Skeletal muscle tissue (tissue), 4 donors: ENCODE results near the gene NME8. TPM values are rescaled to one million over a fixed set of nuclear protein-coding genes. Genes with fewer than 3 reads are reported as not detected.
"Not testable (repeated sequence)": the region's sequence is repeated elsewhere in the genome, so short reads cannot be mapped to it uniquely, and the experiment has no call there.

Experiments
- H3K27ac ChIP-seq: one replicate; pipeline ENCODE4 v1.7.0; 2013; ENCODE audit warnings: mild to moderate bottlenecking, low read depth, low read length, inconsistent platforms
- H3K27me3 ChIP-seq, 3 donors: one replicate each; pipeline ENCODE4 v1.7.0; 2013; ENCODE audit warnings: low read length in 3 of 3; ENCODE audit not compliant: control insufficient read depth in 3 of 3, insufficient read depth in 3 of 3
- H3K36me3 ChIP-seq, 3 donors: one replicate each; pipeline ENCODE4 v1.7.0; 2013; ENCODE audit warnings: low read length in 3 of 3; ENCODE audit not compliant: control insufficient read depth in 3 of 3, insufficient read depth in 3 of 3
- H3K4me1 ChIP-seq, 3 donors: one replicate each; pipeline ENCODE4 v1.7.0; 2013; ENCODE audit warnings: low read length in 3 of 3, mild to moderate bottlenecking in 3 of 3; ENCODE audit not compliant: control insufficient read depth in 3 of 3, insufficient read depth in 3 of 3
- H3K4me3 ChIP-seq, 3 donors: one replicate each; pipeline ENCODE4 v1.7.0; 2013; ENCODE audit warnings: low read length in 3 of 3
- H3K9ac ChIP-seq, 3 donors: one replicate each; pipeline ENCODE4 v1.7.0; 2013; ENCODE audit warnings: low read length in 3 of 3, mild to moderate bottlenecking in 3 of 3, moderate library complexity in 2 of 3, low read depth in 1 of 3
- H3K9me3 ChIP-seq, 3 donors: one replicate each; pipeline ENCODE4 v1.7.0; 2013; ENCODE audit warnings: low read length in 3 of 3; ENCODE audit not compliant: control insufficient read depth in 3 of 3
- total RNA-seq: library from RNA; depleted of rRNA; stranded (reverse); fragments of >200 nt; gene quantifications from one replicate; pipeline ENCODE4 v1.2.3, GENCODE V29; 2014
- donor health status: Osteomylitis.

Gene NME8, protein sequence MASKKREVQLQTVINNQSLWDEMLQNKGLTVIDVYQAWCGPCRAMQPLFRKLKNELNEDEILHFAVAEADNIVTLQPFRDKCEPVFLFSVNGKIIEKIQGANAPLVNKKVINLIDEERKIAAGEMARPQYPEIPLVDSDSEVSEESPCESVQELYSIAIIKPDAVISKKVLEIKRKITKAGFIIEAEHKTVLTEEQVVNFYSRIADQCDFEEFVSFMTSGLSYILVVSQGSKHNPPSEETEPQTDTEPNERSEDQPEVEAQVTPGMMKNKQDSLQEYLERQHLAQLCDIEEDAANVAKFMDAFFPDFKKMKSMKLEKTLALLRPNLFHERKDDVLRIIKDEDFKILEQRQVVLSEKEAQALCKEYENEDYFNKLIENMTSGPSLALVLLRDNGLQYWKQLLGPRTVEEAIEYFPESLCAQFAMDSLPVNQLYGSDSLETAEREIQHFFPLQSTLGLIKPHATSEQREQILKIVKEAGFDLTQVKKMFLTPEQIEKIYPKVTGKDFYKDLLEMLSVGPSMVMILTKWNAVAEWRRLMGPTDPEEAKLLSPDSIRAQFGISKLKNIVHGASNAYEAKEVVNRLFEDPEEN
- total RNA-seq: not detected

DNA sequence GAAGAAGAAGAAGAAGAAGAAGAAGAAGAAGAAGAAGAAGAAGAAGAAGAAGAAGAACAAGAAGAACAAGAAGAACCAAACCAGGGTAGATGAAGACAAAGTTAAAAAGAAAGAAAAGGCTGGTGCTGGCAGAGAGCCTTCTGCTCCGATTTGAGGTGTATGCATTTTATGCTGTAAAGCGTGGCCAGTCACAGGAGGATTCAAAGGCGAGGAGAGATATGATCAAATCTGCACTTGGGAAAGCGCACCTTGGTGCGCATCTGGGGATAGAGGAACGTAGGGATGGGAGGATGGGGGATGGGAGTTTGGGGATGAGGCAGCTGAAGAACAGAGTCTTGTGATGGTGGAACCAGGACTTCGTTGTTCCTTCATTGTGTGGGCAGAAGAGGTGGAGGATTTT is at the start of gene NME8:
Gene NME8 (plus strand): TSS at position 301 of the 400 bp plus-strand sequence. CDS start 1,670 bp downstream, outside the sequence.
- Histone ChIP-seq H3K9me3 (no peaks in the 10 kb centered on the region), H3K9ac (no peak within 1 kb of the TSS), H3K4me1 (no peaks in the 10 kb centered on the region), H3K36me3 (no peaks in the 10 kb centered on the region), H3K27me3 (no peaks in the 10 kb centered on the region), H3K4me3 (no peak within 1 kb of the TSS), H3K27ac (no peak within 1 kb of the TSS)

DNA sequence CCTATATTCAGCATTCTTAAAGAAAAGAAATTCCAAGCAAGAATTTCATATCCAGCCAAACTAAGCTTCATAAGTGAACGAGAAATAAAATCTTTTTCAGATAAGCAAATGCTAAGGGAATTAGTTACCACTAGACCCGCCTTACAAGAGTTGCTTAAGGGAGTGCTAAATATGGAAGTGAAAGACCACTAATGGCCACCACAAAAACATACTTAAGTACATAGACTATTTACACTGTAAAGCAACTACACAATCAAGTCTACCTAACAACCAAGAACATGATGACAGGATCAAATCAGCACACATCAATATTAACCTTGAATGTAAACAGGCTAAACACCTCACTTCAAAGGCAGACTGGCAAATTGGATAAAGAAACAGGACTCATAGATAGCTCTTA is 42.2 kb upstream of the NME8 start:
- Histone ChIP-seq H3K4me1 (no peaks in the 10 kb centered on the region), H3K36me3 (no peaks in the 10 kb centered on the region), H3K27ac (no peak overlapping the region), H3K27me3 (no peaks in the 10 kb centered on the region), H3K9ac (no peak overlapping the region), H3K9me3 (no peaks in the 10 kb centered on the region), H3K4me3 (no peak overlapping the region)

GRCh38 chr7:37812161-37812580 is 36.2 kb upstream of the NME8 start:
- H3K36me3 ChIP-seq, H3K4me1 ChIP-seq, H3K9ac ChIP-seq, H3K4me3 ChIP-seq, H3K9me3 ChIP-seq, H3K27ac ChIP-seq, H3K27me3 ChIP-seq: not testable (repeated sequence)

DNA sequence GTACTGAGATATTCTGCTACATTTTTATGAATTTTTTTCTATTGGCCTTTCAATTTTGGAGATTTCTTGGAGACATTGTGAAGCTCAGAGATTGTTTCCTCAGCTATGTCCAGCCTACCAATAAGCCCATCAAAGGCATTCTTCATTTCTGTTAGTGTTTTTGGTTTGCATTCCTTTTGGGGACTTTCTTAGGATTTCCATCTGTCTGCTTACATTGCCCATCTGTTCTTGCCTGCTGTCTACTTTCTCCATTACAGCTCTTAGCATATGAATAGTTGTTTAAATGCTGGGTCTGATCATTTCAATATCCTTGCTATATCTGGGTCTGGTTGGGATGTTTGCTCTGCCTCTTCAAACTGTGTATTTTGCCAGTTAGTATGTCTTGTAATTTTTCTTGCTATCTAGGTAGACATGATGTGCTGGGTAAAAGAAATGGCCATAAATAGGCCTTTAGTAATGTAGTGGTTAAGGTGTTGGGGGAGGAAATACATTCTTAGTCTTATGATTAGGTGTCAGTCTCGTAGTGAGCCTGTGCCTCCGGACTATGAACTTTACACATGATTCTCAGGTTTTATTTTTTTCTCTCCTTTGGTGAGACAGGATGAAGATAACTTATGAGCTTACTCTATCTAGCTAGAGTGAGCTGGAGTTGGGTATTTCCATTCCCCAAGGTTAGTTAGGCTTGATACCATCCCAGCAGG is 32.6 kb upstream of the NME8 start:
- H3K27me3 ChIP-seq: no peaks in the 10 kb centered on the region
- no peaks in the 10 kb centered on the region for H3K9me3 ChIP-seq
- no peaks in the 10 kb centered on the region for H3K4me1 ChIP-seq
- H3K9ac ChIP-seq: no peak overlapping the region
- no peak overlapping the region for H3K4me3 ChIP-seq
- no peaks in the 10 kb centered on the region for H3K36me3 ChIP-seq
- H3K27ac ChIP-seq: no peak overlapping the region

DNA sequence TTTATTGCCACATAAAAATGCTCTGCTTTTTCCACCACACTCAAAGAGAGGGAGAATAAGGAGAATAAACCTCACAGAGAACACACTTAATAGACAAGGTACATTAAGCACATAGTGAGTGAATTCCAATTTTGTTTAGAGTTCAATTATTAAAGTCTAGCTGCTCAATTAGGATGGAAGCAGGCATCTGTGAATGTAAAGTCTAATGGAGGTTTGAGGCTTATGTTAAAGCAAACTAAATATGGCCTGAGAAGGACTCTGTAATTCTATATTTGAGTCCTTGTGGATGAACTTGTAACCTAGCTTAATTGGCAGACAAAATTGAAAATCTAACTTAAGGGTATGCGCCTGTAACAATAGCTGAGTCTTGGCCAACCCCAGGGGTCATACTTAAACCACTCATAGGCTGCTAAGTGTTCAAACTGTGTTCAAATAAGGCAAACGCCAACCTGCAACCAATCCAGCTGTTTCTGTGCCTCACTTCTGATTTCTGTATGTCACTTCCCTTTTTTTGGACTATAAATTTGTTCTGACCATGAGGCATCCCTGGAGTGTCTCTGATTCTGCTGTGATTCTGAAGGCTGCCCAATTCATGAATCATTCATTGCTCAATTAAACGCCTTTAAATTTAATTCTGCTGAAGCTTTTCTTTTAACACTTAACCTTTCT is 31.3 kb upstream of the NME8 start:
- no peaks in the 10 kb centered on the region for H3K36me3 ChIP-seq
- H3K9me3 ChIP-seq: peaks cover 0 to 4% (median 0%) of the 10 kb centered on the region in 3 donors
- no peaks in the 10 kb centered on the region for H3K27me3 ChIP-seq
- H3K27ac ChIP-seq: no peak overlapping the region
- H3K4me1 ChIP-seq: no peaks in the 10 kb centered on the region
- no peak overlapping the region for H3K9ac ChIP-seq
- H3K4me3 ChIP-seq: no peak overlapping the region

- Histone ChIP-seq H3K9ac (no peak overlapping the region), H3K27ac (no peak overlapping the region), H3K4me3 (no peak overlapping the region), H3K36me3 (no peaks in the 10 kb centered on the region), H3K4me1 (no peaks in the 10 kb centered on the region), H3K9me3 (peaks cover 0 to 4% (median 0%) of the 10 kb centered on the region in 3 donors), H3K27me3 (no peaks in the 10 kb centered on the region)
These were observed 30.8 kb upstream of the NME8 start for GRCh38 chr7:37817591-37817960.

GRCh38 chr7:37817996-37818720 is 30.2 kb upstream of the NME8 start:
- H3K4me3 ChIP-seq: no peak overlapping the region
- H3K27me3 ChIP-seq: no peaks in the 10 kb centered on the region
- peaks cover 0 to 4% (median 0%) of the 10 kb centered on the region in 3 donors for H3K9me3 ChIP-seq
- no peaks in the 10 kb centered on the region for H3K36me3 ChIP-seq
- H3K9ac ChIP-seq: no peak overlapping the region
- no peaks in the 10 kb centered on the region for H3K4me1 ChIP-seq
- H3K27ac ChIP-seq: no peak overlapping the region

GRCh38 chr7:37820708-37821468 is 27.5 kb upstream of the NME8 start:
- Histone ChIP-seq H3K27ac (no peak overlapping the region), H3K4me3 (no peak overlapping the region), H3K4me1 (no peaks in the 10 kb centered on the region), H3K9ac (no peak overlapping the region), H3K36me3 (no peaks in the 10 kb centered on the region), H3K9me3 (peaks cover 0 to 4% (median 0%) of the 10 kb centered on the region in 3 donors), H3K27me3 (no peaks in the 10 kb centered on the region)

DNA sequence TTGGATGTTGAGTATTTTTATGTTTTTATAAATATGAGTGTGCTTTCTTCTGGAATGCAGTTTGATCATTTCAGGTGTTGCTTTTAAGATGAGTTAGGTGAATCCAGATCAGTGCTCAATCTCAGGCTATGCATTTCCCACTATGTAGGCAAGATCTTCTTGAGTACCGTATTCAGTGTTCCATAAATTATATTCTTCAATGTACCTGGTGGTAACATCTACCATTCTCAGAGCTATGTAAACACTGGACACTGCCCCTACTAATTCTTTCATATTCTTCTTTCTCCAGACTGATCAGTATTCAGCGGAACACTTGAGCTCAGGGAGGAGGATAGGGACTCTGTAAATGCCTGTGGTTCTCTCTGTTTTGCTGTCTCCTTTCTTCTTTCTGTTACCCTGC is 25.5 kb upstream of the NME8 start:
- H3K27ac ChIP-seq: no peak overlapping the region
- H3K9ac ChIP-seq: no peak overlapping the region
- no peak overlapping the region for H3K4me3 ChIP-seq
- H3K36me3 ChIP-seq: no peaks in the 10 kb centered on the region
- H3K27me3 ChIP-seq: no peaks in the 10 kb centered on the region
- H3K9me3 ChIP-seq: peaks cover 0 to 4% (median 0%) of the 10 kb centered on the region in 3 donors
- H3K4me1 ChIP-seq: no peaks in the 10 kb centered on the region
